ENCODE results near the gene CNTNAP4. TPM values are rescaled to one million over a fixed set of nuclear protein-coding genes. Genes with fewer than 3 reads are reported as not detected.

The CNTNAP4 gene
- total and polyA plus RNA-seq, 2 of the 4 experiments (the other 2 are of a cell fraction): not detected

DNA sequence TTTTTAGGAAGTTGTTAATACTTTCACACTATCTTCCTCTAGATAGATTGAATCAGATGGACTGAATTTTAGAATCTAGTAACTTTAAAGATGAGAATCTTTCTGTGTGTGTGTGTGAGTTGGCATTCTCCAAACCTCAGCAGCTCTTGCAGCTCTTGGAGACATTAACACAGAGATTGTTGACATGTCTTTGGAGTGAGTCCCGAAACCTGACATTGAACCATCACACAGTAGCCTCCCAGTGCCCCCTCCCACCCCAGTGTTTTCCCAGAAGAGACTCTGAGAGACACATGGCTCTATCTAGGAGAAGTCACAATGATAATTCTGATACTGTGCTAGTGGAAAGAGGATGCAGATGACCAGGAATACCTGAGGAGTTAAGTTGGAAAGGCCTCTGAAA lies 103.9 kb downstream of the CNTNAP4 start:
- Histone ChIP-seq H4K91ac (ENCODE audit: insufficient read depth, low read depth, low read length) (no peak overlapping the region), H3K27ac (ENCODE audit: insufficient read depth, low read length) (no peak overlapping the region), H3K4me3 (ENCODE audit: insufficient read depth, low read depth, low read length) (no peak overlapping the region), H3K56ac (ENCODE audit: extremely low read depth, insufficient read depth, low read length) (no peak overlapping the region), H3K23ac (ENCODE audit: low read depth, low read length) (no peak overlapping the region), H2AK9ac (replicated peaks; ENCODE audit: low read depth, low read length, poor library complexity) (no peak overlapping the region), H3K4ac (ENCODE audit: low read depth, low read length) (no peak overlapping the region), H2AK5ac (ENCODE audit: low read depth, low read length) (no peak overlapping the region), H3K9ac (ENCODE audit: low read depth, low read length) (no peak overlapping the region), H2BK120ac (ENCODE audit: low read depth, low read length) (no peak overlapping the region), H2AFZ (replicated peaks; ENCODE audit: low read length, poor library complexity) (no peak overlapping the region), H2BK20ac (ENCODE audit: low read depth, low read length) (no peak overlapping the region), H4K20me1 (ENCODE audit: insufficient read depth, low read length) (no peaks in the 10 kb centered on the region), H3K36me3 (ENCODE audit: control insufficient read depth, insufficient read depth, low read length) (no peaks in the 10 kb centered on the region), H2BK5ac (ENCODE audit: low read depth, low read length, poor library complexity, severe bottlenecking) (no peak overlapping the region), H3K4me1 (ENCODE audit: control insufficient read depth, insufficient read depth, low read length) (no peaks in the 10 kb centered on the region), H2BK15ac (ENCODE audit: low read depth, low read length) (no peak overlapping the region), H3K27me3 (ENCODE audit: control insufficient read depth, insufficient read depth, low read length) (no peaks in the 10 kb centered on the region), H3K9me1 (ENCODE audit: insufficient read depth, low read length) (no peaks in the 10 kb centered on the region), H4K8ac (ENCODE audit: low read depth in 2 of 2, low read length in 2 of 2) (no peak overlapping the region), H3K18ac (ENCODE audit: low read depth, low read length) (no peak overlapping the region), H3K14ac (replicated peaks; ENCODE audit: low read depth, low read length) (no peak overlapping the region), H3K9me3 (ENCODE audit: control insufficient read depth, insufficient read depth, low read length) (peaks cover 2% of the 10 kb centered on the region; the same call in 1 of the 2 replicates), H3K79me1 (ENCODE audit: low read depth in 1 of 2, low read length in 2 of 2) (no peaks in the 10 kb centered on the region), H3K4me2 (ENCODE audit: low read depth, low read length) (no peak overlapping the region), H4K5ac (ENCODE audit: low read depth, low read length) (no peak overlapping the region)
- intact Hi-C loops (cut with micrococcal nuclease) (no loop called here), dilution Hi-C loops (cut with HindIII; ENCODE audit: low sequenced_read_pairs, unreplicated experiment) (no loop called here), in situ Hi-C loops (cut with MboI; ENCODE audit: low sequenced_read_pairs) (no loop called here)
- ATAC-seq (ENCODE audit: low read depth): no peak
- POLR2A ChIA-PET (ENCODE audit: unreplicated experiment): no interaction called here
- BruUV-seq (replicated peaks): no TSS peak
- TF ChIP-seq, protein P1, sequence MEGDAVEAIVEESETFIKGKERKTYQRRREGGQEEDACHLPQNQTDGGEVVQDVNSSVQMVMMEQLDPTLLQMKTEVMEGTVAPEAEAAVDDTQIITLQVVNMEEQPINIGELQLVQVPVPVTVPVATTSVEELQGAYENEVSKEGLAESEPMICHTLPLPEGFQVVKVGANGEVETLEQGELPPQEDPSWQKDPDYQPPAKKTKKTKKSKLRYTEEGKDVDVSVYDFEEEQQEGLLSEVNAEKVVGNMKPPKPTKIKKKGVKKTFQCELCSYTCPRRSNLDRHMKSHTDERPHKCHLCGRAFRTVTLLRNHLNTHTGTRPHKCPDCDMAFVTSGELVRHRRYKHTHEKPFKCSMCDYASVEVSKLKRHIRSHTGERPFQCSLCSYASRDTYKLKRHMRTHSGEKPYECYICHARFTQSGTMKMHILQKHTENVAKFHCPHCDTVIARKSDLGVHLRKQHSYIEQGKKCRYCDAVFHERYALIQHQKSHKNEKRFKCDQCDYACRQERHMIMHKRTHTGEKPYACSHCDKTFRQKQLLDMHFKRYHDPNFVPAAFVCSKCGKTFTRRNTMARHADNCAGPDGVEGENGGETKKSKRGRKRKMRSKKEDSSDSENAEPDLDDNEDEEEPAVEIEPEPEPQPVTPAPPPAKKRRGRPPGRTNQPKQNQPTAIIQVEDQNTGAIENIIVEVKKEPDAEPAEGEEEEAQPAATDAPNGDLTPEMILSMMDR (conservative IDR thresholded peaks at IDR 0.05; ENCODE audit: low read depth, low read length): no peak
- TF ChIP-seq USF2 (IDR thresholded peaks at IDR 0.05; ENCODE audit: low read depth, low read length) (no peak), MXI1 (IDR thresholded peaks at IDR 0.05; ENCODE audit: borderline replicate concordance, low read depth, low read length) (no peak), MAZ (IDR thresholded peaks at IDR 0.05; ENCODE audit: borderline replicate concordance, low read depth, low read length) (no peak), SMC3 (IDR thresholded peaks at IDR 0.05; ENCODE audit: low read depth, low read length) (no peak), RFX5 (IDR thresholded peaks at IDR 0.05; ENCODE audit: low read depth, low read length) (no peak), POLR2A (IDR thresholded peaks at IDR 0.05; ENCODE audit: low read depth, low read length) (no peak), CHD1 (IDR thresholded peaks at IDR 0.05; ENCODE audit: low read depth, low read length) (no peak), BHLHE40 (IDR thresholded peaks at IDR 0.05; ENCODE audit: low read depth, low read length) (no peak), FOS (IDR thresholded peaks at IDR 0.05; ENCODE audit: low read depth, low read length) (no peak), CEBPB (IDR thresholded peaks at IDR 0.05; ENCODE audit: low read depth, low read length) (no peak), MAFK (IDR thresholded peaks at IDR 0.05; ENCODE audit: low read depth, low read length) (no peak), NFE2L2 (IDR thresholded peaks at IDR 0.05; ENCODE audit: low read depth, low read length) (no peak)
- TF ChIP-seq, protein P2, sequence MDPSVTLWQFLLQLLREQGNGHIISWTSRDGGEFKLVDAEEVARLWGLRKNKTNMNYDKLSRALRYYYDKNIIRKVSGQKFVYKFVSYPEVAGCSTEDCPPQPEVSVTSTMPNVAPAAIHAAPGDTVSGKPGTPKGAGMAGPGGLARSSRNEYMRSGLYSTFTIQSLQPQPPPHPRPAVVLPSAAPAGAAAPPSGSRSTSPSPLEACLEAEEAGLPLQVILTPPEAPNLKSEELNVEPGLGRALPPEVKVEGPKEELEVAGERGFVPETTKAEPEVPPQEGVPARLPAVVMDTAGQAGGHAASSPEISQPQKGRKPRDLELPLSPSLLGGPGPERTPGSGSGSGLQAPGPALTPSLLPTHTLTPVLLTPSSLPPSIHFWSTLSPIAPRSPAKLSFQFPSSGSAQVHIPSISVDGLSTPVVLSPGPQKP (IDR thresholded peaks at IDR 0.05; ENCODE audit: borderline replicate concordance, low read depth, low read length): no peak
- WGBS, 2 experiments (ENCODE audit: extremely low coverage in 2 of 2, insufficient read length in 1 of 2): no CpG with 5 or more reads among the region's 1 CpG
- CTCF ChIA-PET: no interaction called here
- no peak for DNase-seq
